Lung (tissue), 12 donors: ENCODE measurements around the gene RPL12. TPM values are rescaled to one million over a fixed set of nuclear protein-coding genes. Genes with fewer than 3 reads are reported as not detected.

Experiments used
- ATAC-seq: fragments of 200-7000 bp; cut with Tn5 transposase; one replicate; pipeline ENCODE4 v1.9.1; 2020; ENCODE audit warnings: moderate number of reproducible peaks; ENCODE audit not compliant: insufficient read depth, low FRiP score
- DNase-seq, 3 donors: peaks; one replicate each; pipeline ENCODE4 v3.0.0-alpha.2; 2013 to 2017
- H3K27ac ChIP-seq, 2 donors: one replicate each; pipeline ENCODE4 v1.5.1; 2013; ENCODE audit warnings: mild to moderate bottlenecking in 2 of 2, moderate library complexity in 2 of 2, control low read depth in 1 of 2, inconsistent platforms in 1 of 2, low read depth in 1 of 2, low read length in 1 of 2
- H3K27me3 ChIP-seq, 3 donors: one replicate each; pipeline ENCODE4 v1.5.1; 2013; ENCODE audit warnings: low read length in 2 of 3; ENCODE audit not compliant: control insufficient read depth in 3 of 3, insufficient read depth in 3 of 3
- H3K36me3 ChIP-seq, 4 donors: one replicate each; pipeline ENCODE4 v1.5.1; 2013; ENCODE audit warnings: low read length in 4 of 4, mild to moderate bottlenecking in 1 of 4, moderate library complexity in 1 of 4; ENCODE audit not compliant: control insufficient read depth in 4 of 4, insufficient read depth in 4 of 4
- H3K4me1 ChIP-seq, 5 donors: one replicate each; pipeline ENCODE4 v1.5.1; 2013; ENCODE audit warnings: low read length in 5 of 5, mild to moderate bottlenecking in 2 of 5, moderate library complexity in 1 of 5; ENCODE audit not compliant: control insufficient read depth in 5 of 5, insufficient read depth in 5 of 5
- H3K4me3 ChIP-seq: one replicate; pipeline ENCODE4 v1.5.1; 2013; ENCODE audit warnings: mild to moderate bottlenecking, control low read depth, moderate library complexity
- H3K9ac ChIP-seq, 2 donors: one replicate each; pipeline ENCODE4 v1.5.1; 2013; ENCODE audit warnings: low read length in 2 of 2, control low read depth in 1 of 2; ENCODE audit not compliant: insufficient read depth in 1 of 2
- H3K9me3 ChIP-seq, 4 donors: one replicate each; pipeline ENCODE4 v1.5.1; 2013; ENCODE audit warnings: low read length in 3 of 4, mild to moderate bottlenecking in 1 of 4, moderate library complexity in 1 of 4; ENCODE audit not compliant: control insufficient read depth in 4 of 4, insufficient read depth in 3 of 4
- WGBS, 2 donors: extraction: QIAGEN DNeasy Blood & Tissue Kit; methylation state at CpG; one replicate each; pipeline ENCODE4 v1.1.7; 2013; 5-methylcytosine and 5-hydroxymethylcytosine counted together
- polyA plus RNA-seq, 2 donors: library from polyadenylated mRNA; stranded (reverse); fragments of 200-250 nt; gene quantifications; one replicate each; pipeline ENCODE4 v1.2.1, GENCODE V29; 2013
- total RNA-seq, 2 donors: library from RNA; depleted of rRNA in 1 of 2; stranded (reverse); fragments of >200 nt in 1 of 2; gene quantifications; one replicate each; pipeline ENCODE4 v1.2.1, GENCODE V29; 2014 to 2021
- TF ChIP-seq, protein P1 (sequence below): IDR thresholded peaks from 2 replicates; pipeline ENCODE4 v1.5.1; 2012; ENCODE audit warnings: mild to moderate bottlenecking; ENCODE audit errors: control extremely low read depth, extremely low read depth
- donor health status: control.
- donor health status: control.
- donor health status: Bipolar disorder and iron deficiency.
- donor health status: healthy.
- donor health status: DM: yes; HTN: yes; CAD: no.

RPL12 gene
- total and polyA plus RNA-seq, 4 donors = 768 to 5,137 (median 1,584) TPM

DNA sequence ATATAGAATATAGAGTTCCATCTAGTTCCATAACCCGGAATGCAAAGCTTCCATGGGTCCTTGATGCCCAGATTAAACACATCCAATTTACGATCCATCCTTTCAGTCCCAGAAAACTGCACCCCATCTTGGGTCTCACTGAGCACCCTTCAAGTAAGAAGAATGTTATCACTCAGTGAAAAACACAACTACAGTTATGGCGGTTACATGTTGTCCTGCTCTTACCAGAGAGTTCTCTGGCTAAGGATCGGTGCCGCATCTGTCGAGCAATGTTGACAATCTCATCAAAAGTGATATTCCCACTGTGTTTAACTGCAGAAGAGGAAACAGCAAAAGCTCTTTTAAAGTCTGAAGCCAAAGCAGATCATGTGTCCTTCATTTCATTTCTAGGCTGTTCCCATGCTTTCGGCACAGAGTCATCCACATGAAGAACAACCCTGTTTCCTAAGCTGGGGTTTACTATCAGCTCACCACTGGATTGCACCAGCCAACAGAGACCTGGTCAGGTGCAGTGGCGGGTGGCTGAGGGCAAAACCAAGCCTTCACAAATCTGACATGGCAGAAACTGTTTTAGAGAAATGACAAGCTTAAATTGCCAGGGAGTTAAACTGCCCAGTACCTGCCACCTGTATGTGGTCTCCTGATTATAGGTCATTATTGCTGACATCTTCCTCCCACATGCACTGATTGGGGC is 2.9 kb downstream of the RPL12 start:
- peaks cover 16 to 58% (median 49%) of the 10 kb centered on the region in 4 donors for H3K36me3 ChIP-seq
- WGBS, 2 donors = 90 to 94% methylated on average over 8 of the region's 8 CpGs
- peaks cover 0 to 27% (median 18%) of the 10 kb centered on the region in 5 donors for H3K4me1 ChIP-seq
- ATAC-seq = no peak
- no peaks in the 10 kb centered on the region for H3K27me3 ChIP-seq
- no peak overlapping the region for H3K9ac ChIP-seq
- no peak for DNase-seq
- H3K9me3 ChIP-seq = peaks cover 0 to 7% (median 0%) of the 10 kb centered on the region in 4 donors
- no peak overlapping the region for H3K27ac ChIP-seq
- TF ChIP-seq, protein P1, sequence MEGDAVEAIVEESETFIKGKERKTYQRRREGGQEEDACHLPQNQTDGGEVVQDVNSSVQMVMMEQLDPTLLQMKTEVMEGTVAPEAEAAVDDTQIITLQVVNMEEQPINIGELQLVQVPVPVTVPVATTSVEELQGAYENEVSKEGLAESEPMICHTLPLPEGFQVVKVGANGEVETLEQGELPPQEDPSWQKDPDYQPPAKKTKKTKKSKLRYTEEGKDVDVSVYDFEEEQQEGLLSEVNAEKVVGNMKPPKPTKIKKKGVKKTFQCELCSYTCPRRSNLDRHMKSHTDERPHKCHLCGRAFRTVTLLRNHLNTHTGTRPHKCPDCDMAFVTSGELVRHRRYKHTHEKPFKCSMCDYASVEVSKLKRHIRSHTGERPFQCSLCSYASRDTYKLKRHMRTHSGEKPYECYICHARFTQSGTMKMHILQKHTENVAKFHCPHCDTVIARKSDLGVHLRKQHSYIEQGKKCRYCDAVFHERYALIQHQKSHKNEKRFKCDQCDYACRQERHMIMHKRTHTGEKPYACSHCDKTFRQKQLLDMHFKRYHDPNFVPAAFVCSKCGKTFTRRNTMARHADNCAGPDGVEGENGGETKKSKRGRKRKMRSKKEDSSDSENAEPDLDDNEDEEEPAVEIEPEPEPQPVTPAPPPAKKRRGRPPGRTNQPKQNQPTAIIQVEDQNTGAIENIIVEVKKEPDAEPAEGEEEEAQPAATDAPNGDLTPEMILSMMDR = no peak
- H3K4me3 ChIP-seq = no peak overlapping the region

DNA sequence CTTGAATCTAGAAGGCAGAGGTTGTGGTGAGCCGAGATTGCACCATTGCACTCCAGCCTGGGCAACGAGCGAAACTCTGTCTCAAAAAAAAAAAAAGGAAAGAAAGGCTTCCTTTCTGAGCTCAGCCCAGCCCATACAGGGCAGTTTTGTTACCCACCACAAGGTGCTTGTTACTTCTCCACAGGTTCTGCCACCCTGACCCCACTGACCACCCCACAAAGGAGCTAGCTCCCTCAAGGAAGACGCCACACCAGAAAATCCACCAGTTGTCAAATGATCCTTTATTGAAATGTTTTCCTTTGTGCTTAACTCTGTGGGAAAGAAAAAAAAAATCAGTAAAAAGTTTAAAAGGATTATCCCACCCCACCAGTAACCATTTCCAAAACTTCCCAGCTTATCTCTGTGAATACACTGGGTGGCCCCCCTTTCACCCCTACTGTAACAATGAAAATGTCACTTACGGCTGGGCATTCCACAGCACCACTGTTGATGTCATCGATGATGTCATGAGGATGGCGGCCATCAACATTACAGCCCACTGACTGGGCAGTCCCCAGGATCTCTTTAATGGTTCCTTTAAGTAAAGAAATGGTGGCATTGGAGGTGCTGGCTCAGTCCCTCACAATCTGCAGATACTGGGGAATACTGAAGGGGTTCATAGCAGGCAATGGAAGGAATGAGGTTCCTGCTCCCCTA is 3.6 kb downstream of the RPL12 start:
- 60 to 80% methylated on average over 7 of the region's 7 CpGs for whole genome bisulfite sequencing, 2 donors
- TF ChIP-seq, protein P1 = no peak
- Histone ChIP-seq H3K27ac (no peak overlapping the region), H3K9ac (no peak overlapping the region), H3K36me3 (peaks cover 16 to 58% (median 53%) of the 10 kb centered on the region in 4 donors), H3K4me3 (no peak overlapping the region), H3K9me3 (peaks cover 0 to 7% (median 0%) of the 10 kb centered on the region in 4 donors), H3K27me3 (no peaks in the 10 kb centered on the region), H3K4me1 (peaks cover 0 to 27% (median 16%) of the 10 kb centered on the region in 5 donors)
- no peak for ATAC-seq
- DNase-seq = no peak

DNA sequence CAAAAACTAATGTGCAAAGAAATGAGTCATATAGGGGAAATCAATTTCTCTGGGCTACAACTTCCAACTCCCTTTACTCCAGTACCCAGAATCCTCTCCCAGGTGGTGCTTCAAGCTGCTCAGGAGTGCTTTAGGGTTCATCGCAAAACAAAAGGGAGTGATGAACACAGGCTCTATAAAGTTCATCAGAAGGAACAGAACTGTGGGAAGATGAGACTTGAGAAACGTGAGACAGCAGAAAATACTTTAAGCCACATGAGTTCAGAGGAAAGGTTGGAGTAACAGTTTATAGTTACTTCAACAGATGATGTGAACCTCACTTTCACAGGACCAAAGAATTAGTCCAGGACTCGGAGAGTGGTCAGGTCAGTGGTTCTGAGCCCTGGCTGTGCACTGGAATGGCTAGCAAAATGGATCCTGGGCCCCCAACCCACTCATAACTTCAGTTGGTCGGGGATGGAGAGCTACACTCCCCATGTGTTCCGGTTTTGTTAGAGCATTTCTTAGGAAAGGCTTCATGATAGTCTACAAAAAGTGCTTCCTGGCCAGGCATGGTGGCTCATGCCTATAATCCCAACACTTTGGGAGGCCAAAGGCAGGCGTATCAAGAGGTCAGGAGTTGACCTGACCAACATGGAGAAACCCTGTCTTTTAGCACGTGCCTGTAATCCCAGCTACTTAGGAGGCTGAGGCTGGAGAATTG is 4.3 kb downstream of the RPL12 start:
- H3K4me1 ChIP-seq = peaks cover 0 to 20% (median 11%) of the 10 kb centered on the region in 5 donors
- H3K9ac ChIP-seq = no peak overlapping the region
- H3K27me3 ChIP-seq = no peaks in the 10 kb centered on the region
- no peak overlapping the region for H3K4me3 ChIP-seq
- peaks cover 16 to 60% (median 53%) of the 10 kb centered on the region in 4 donors for H3K36me3 ChIP-seq
- no peak overlapping the region for H3K27ac ChIP-seq
- DNase-seq = no peak
- ATAC-seq = no peak
- peaks cover 0 to 7% (median 0%) of the 10 kb centered on the region in 4 donors for H3K9me3 ChIP-seq
- WGBS, 2 donors = 83 to 85% methylated on average over 7 of the region's 7 CpGs
- TF ChIP-seq, protein P1 = no peak
